ENCODE measurements around the gene MED23.

MED23 gene

GRCh38 chr6:131627724-131628682 is at the start of gene MED23:
Gene MED23, minus strand, starts transcription at chr6:131628242. Its CDS starts 193 bp downstream, at chr6:131628049.
- DNase-seq (ENCODE audit: low read depth in 2 of 2), result peak; percentile 93 to 95

- DNase-seq (ENCODE audit: low read depth in 2 of 2), result no peak
Measured at GRCh38 chr6:131673184-131673583, 45.1 kb upstream of the MED23 start.

GRCh38 chr6:131669891-131670290 is 41.8 kb upstream of the MED23 start:
- no peak for DNase-seq (ENCODE audit: low read depth in 2 of 2)

- no peak for DNase-seq (ENCODE audit: low read depth in 2 of 2)
Measured at GRCh38 chr6:131663578-131664165, 35.6 kb upstream of the MED23 start.

GRCh38 chr6:131660195-131660594 is 32.2 kb upstream of the MED23 start:
- DNase-seq (ENCODE audit: low read depth in 2 of 2), result no peak

GRCh38 chr6:131658287-131658686 is 30.2 kb upstream of the MED23 start:
- no peak for DNase-seq (ENCODE audit: low read depth in 2 of 2)

- no peak for DNase-seq (ENCODE audit: low read depth in 2 of 2)
Measured at GRCh38 chr6:131657630-131658111, 29.6 kb upstream of the MED23 start.

- no peak for DNase-seq (ENCODE audit: low read depth in 2 of 2)
Measured at GRCh38 chr6:131657222-131657621, 29.2 kb upstream of the MED23 start.

GRCh38 chr6:131656667-131657066 is 28.6 kb upstream of the MED23 start:
- no peak for DNase-seq (ENCODE audit: low read depth in 2 of 2)

GRCh38 chr6:131655951-131656350 is 27.9 kb upstream of the MED23 start:
- DNase-seq (ENCODE audit: low read depth in 2 of 2), result no peak

GRCh38 chr6:131655387-131655786 is 27.3 kb upstream of the MED23 start:
- no peak for DNase-seq (ENCODE audit: low read depth in 2 of 2)

- DNase-seq (ENCODE audit: low read depth in 2 of 2), result no peak
Measured at GRCh38 chr6:131654326-131654725, 26.3 kb upstream of the MED23 start.

- no peak for DNase-seq (ENCODE audit: low read depth in 2 of 2)
Measured at GRCh38 chr6:131652472-131652871, 24.4 kb upstream of the MED23 start.

GRCh38 chr6:131651782-131652181 is 23.7 kb upstream of the MED23 start:
- no peak for DNase-seq (ENCODE audit: low read depth in 2 of 2)

GRCh38 chr6:131646249-131646670 is 18.2 kb upstream of the MED23 start:
- DNase-seq (ENCODE audit: low read depth in 2 of 2), result no peak

GRCh38 chr6:131645846-131646245 is 17.8 kb upstream of the MED23 start:
- no peak for DNase-seq (ENCODE audit: low read depth in 2 of 2)

GRCh38 chr6:131644921-131645320 is 16.9 kb upstream of the MED23 start:
- no peak for DNase-seq (ENCODE audit: low read depth in 2 of 2)

- DNase-seq (ENCODE audit: low read depth in 2 of 2), result no peak
Measured at GRCh38 chr6:131643855-131644460, 15.9 kb upstream of the MED23 start.

- no peak for DNase-seq (ENCODE audit: low read depth in 2 of 2)
Measured at GRCh38 chr6:131642987-131643611, 15.1 kb upstream of the MED23 start.

- DNase-seq (ENCODE audit: low read depth in 2 of 2), result no peak
Measured at GRCh38 chr6:131642565-131642964, 14.5 kb upstream of the MED23 start.

GRCh38 chr6:131641554-131641953 is 13.5 kb upstream of the MED23 start:
- DNase-seq (ENCODE audit: low read depth in 2 of 2), result no peak

GRCh38 chr6:131640576-131640975 is 12.5 kb upstream of the MED23 start:
- DNase-seq (ENCODE audit: low read depth in 2 of 2), result no peak
